AG04450 (cell line): ENCODE measurements around the gene UHRF1. TPM values are rescaled to one million over a fixed set of nuclear protein-coding genes. Genes with fewer than 3 reads are reported as not detected.

Experiments
- CTCF ChIA-PET: fragments of 300-600, 350-600 bp; formaldehyde crosslinking; extraction: SDS; loops from one replicate; lab custom pipeline; 2022; ENCODE audit warnings: antibody characterized with exemption, inconsistent platforms; lab: Charles Lee
- POLR2A ChIA-PET: fragments of 350-600 bp; formaldehyde crosslinking; extraction: SDS; loops from one replicate; lab custom pipeline; 2021; ENCODE audit warnings: antibody characterized with exemption, inconsistent platforms; lab: Yijun Ruan, JAX
- DNase-seq: peaks from one replicate; pipeline ENCODE4 v3.0.0-alpha.2; 2011; ENCODE audit warnings: low read depth, low spot score
- H3K27ac ChIP-seq: one replicate; pipeline ENCODE4 v1.5.1; 2012; ENCODE audit warnings: low read depth, low read length, control low read depth
- H3K27me3 ChIP-seq: one replicate; pipeline ENCODE4 v1.6.0; 2012; ENCODE audit warnings: low read length; ENCODE audit not compliant: control insufficient read depth, insufficient read depth
- H3K4me3 ChIP-seq: 2 replicates; pipeline ENCODE4 v1.5.1; 2011; ENCODE audit warnings: mild to moderate bottlenecking, low read depth, low read length, control low read depth
- H3K9me3 ChIP-seq: 2 replicates; pipeline ENCODE4 v1.5.1; 2012; ENCODE audit warnings: low read length; ENCODE audit not compliant: control insufficient read depth, insufficient read depth
- CTCF ChIP-seq: IDR thresholded peaks from 2 replicates; pipeline ENCODE4 v1.5.1; 2011; ENCODE audit warnings: low read depth, low read length, control low read depth, inconsistent platforms
- polyA plus RNA-seq: library from polyadenylated mRNA; depleted of rRNA; stranded (reverse); fragments of >200 nt; gene quantifications from 2 replicates; pipeline ENCODE4 v1.2.3, GENCODE V29; 2011

The UHRF1 gene
- polyA plus RNA-seq, 1 experiment: 6.1 TPM

- no peak for TF ChIP-seq CTCF
- H3K4me3 ChIP-seq: no peak overlapping the region
- CTCF ChIA-PET: interaction anchor here (0.6 to 4.5 kb wide), 3 partner anchors 44 to 104 kb away, joined by 3 to 104 read pairs (median 3); no protein-coding TSS in a partner anchor
- POLR2A ChIA-PET: interaction anchor here (0.7 to 1.4 kb wide), 3 partner anchors 23 to 58 kb away, joined by 3 to 6 read pairs (median 4); no protein-coding TSS in a partner anchor
- H3K9me3 ChIP-seq: no peaks in the 10 kb centered on the region
- H3K27ac ChIP-seq: peak overlapping the region; percentile 75
- H3K27me3 ChIP-seq: no peaks in the 10 kb centered on the region
- DNase-seq: no peak
Observed at GRCh38 chr19:4913996-4914735, 4.9 kb downstream of the UHRF1 start.

DNA sequence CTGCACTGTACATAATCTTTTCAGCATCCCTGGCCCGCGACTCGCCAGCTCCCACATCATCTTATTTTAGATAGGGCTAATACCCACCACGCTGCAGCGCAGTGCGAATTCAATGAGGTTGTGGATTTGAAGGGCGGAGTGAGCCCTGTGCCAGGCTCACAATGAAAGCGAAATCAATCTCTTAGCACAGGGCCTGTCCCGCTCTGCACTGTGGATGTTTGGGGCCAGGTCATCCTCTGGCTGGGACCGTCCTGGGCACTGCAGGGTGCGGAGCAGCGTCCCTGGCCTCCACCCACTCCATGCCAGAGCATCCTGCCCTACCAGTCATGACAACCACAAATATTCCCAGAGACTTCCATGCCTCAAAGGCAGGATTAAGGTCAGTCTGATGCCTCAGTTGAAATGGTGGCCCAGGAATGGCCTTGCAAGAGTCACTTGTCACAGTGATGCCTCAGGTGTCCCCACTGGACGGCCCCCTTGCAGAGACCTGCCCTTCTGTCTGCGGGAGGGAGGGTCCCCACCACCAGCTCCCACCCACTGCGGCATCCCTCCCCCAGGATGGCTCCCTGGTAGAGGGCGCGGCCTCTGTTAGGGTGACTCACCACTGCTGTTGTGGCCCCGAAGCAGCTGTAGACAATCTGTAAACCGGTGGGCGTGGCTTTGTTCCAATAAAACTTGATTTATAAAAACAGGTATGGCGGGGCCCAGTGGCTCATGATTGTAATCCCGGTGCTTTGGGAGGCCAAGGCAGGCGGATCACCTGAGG lies 5.6 kb downstream of the UHRF1 start:
- Histone ChIP-seq H3K4me3 (no peak overlapping the region), H3K9me3 (no peaks in the 10 kb centered on the region), H3K27me3 (no peaks in the 10 kb centered on the region), H3K27ac (peak overlapping the region; percentile 75)
- DNase-seq: peak; percentile 21
- POLR2A ChIA-PET: interaction anchor here (0.6 to 1.4 kb wide), 5 partner anchors 22 to 88 kb away, joined by 3 to 6 read pairs (median 4); no protein-coding TSS in a partner anchor
- TF ChIP-seq CTCF: no peak
- CTCF ChIA-PET: interaction anchor here (0.6 to 4.5 kb wide), 3 partner anchors 14 to 104 kb away, joined by 3 to 104 read pairs (median 3); no protein-coding TSS in a partner anchor

GRCh38 chr19:4916292-4917082 lies 7.2 kb downstream of the UHRF1 start:
- CTCF ChIA-PET: interaction anchor here (0.5 to 0.9 kb wide), 2 partner anchors 25 to 107 kb away, joined by 6 to 7 read pairs; no protein-coding TSS in a partner anchor

More at GRCh38 chr19:4916292-4917082, 7.2 kb downstream of the UHRF1 start:
- POLR2A ChIA-PET: interaction anchor here (0.5 to 1.1 kb wide), 2 partner anchors 46 to 86 kb away, joined by 3 read pairs; no protein-coding TSS in a partner anchor
- Histone ChIP-seq H3K27me3 (no peaks in the 10 kb centered on the region), H3K4me3 (no peak overlapping the region), H3K9me3 (no peaks in the 10 kb centered on the region), H3K27ac (peak overlapping the region; percentile 31)
- no peak for DNase-seq
- TF ChIP-seq CTCF: no peak
